GM18909 (cell line): Measurements from ENCODE around the gene CENPM.

Experiments
- ATAC-seq: cut with Tn5 transposase; IDR thresholded peaks from one replicate; pipeline ENCODE4 v1.9.1; 2021; ENCODE audit warnings: mild to moderate bottlenecking; ENCODE audit not compliant: unreplicated experiment, poor library complexity

Gene CENPM, protein sequence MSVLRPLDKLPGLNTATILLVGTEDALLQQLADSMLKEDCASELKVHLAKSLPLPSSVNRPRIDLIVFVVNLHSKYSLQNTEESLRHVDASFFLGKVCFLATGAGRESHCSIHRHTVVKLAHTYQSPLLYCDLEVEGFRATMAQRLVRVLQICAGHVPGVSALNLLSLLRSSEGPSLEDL

DNA sequence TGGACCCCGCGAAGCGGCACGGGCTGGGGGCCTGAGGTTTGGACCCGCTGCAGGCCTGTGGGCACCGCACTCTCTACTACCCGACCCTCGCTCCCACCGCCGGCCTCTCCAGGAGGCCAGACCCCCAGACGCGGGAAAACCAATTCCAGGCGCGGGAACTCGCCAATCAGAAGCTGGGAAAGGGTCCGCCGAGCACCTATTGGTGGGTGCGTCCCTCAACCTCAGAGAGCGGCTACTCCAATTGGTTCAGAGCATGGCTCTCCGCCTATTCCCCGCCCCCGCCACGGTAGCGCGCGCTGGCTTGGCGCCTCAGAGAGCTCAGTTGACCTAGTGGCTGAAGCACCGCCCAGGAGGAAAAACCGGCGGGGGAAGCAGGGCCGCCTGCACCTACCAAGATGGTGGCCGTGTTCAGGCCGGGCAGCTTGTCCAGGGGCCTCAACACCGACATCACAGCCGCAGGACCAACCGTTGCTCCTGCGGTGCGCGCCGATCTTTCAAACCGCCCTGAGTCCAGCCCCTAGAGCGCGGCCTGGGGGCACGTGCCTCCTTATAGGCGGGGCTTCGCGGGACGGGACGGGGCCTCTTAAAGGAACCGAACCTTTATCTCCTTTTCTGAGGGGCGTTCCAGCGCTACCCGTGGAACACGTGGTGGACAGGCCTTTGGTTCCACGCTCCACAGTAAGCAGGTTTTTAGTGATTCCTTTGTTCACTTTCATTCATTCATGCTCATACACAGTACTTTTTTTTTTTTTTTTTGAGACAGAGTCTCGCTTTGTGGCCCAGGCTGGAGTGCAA is at the start of gene CENPM:
Gene CENPM, minus strand, starts transcription at position 524 of the 795 bp plus-strand sequence. Its CDS starts 76 bp downstream, at position 448.
- peak; percentile 77 for ATAC-seq

DNA sequence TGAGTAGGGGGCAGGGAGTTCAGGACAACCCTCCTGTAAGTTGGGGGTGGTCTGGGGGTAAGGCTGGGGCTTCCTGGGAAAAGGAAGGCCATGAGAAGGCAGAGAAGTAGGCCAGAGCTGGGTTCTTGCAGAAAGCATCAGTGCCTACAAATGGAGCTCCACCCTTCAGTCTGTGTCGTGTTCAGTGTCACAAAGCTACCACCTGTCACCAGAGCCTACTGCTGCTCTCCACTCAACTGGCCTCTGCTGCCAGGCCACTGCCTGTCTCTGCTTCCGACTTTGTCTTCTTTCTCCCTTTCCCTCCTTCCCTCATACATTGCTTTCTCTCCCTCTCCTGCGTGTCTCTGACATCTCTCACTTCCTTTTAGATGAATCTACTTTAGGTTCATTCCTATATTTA is 48.3 kb upstream of the CENPM start:
- ATAC-seq = no peak

DNA sequence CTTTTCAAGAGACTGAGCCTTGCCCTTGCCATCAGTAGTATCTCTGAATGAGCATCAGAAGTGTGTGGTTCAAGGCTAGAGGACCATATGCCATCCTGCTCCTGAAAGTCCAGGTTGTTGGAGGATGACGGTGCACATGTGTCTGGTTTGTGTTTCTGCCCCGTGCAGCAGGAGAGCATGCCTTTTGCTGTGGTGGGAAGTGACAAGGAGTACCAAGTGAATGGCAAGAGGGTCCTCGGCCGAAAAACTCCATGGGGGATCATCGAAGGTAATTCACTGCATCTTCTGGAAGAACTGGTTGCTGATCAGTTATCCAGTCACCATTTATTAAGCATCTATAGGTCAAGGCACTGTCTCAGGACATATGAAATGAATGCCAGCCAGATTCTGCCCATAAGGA is 45.5 kb upstream of the CENPM start:
- ATAC-seq = no peak

DNA sequence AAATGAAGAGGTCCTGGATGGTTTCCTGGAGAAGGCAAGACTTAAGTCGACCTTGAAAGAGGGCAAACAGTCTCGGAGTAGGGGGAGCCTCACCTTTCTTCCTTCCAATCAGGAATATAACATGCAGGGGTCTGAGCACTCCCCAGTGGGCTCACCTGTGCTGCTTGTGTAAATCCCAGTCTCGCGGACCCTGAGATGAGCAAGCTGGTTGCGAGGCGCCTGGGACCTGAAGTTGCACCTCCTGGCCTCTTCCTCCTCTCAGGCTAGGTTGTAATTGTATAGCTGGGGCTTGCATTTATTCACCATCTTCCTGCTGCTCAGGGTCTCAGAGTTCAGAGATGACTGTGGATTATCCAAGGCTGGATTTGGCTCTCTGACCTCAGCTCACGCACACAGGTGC is 44.2 kb upstream of the CENPM start:
- no peak for ATAC-seq

DNA sequence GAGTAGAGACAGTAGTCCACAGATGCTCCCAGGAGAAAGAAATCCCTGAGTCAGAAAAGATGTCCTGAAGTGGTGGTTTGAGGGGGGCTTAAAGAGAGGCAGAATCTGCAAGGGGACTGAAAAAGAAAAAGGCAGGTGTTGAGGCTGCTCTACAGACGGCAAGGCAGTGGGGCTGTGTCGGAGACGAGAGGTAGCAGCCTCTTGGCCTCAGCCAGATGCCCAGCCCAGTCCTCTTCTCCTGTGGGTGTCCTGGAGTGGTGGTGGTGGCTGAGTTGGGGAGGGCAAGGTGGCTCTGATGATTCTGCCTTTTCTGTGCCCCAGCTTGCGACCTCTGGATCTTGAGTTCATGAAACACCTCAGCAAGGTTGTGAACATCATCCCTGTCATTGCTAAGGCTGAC is 42.3 kb upstream of the CENPM start:
- ATAC-seq = no peak

DNA sequence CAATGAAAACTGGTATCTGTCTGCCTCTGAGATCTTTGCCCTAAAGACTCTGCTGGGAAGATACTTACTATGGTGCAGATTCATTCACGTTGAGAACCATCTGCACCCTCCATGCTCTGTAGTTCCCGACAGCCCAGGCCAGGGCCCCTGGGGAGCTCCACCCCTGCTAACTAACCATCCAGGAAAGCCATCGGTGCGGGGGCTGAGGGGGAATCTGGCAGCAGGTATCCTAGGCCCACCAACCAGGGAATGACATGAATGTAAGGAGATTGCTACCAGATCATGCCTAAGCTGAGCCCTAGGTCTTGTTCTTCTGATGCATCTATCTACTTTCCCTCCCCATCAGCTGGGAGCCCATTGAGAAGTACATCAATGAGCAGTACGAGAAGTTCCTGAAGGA is 40.3 kb upstream of the CENPM start:
- ATAC-seq = no peak

DNA sequence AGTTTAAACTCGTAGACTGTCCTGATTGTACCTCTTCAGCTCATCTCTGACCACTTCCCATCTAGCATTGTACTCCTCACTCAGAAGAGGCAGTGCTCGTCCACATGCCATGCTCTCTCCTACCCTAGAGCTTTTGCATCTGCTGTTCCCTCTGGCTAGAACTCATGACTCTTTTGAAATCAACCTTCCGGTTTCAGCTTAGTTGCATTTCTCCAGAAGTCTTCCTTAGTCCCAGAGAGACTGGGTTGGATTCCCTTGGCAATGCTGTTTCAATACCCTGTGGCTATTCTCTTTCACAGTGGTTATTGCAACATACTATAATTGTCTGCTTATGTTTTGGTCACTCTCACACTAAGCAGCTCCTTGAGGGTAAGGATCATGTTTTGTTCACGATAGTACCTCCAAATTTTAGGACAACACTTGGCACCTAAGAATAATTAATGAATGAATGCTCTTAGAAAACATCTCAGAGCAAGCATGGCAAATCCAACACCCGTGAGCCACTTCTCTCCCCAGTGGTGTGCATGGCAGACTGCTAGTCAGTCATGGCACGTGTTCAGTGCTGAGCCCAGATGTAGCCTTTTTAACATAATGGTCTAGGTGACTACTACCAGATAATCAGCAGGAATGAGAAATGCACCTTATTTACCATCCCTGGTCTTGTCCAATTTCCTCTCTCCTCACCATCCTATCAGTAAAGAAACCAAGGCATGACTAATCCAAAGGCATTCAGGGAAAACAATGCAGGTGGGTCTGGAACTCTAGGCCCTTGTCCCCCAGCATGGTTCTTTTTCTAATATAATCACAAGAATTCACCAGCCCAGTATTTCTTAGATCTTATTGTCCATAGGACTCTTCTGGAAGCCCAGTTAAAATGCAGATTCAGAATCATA is 36.8 kb upstream of the CENPM start:
- ATAC-seq = no peak

DNA sequence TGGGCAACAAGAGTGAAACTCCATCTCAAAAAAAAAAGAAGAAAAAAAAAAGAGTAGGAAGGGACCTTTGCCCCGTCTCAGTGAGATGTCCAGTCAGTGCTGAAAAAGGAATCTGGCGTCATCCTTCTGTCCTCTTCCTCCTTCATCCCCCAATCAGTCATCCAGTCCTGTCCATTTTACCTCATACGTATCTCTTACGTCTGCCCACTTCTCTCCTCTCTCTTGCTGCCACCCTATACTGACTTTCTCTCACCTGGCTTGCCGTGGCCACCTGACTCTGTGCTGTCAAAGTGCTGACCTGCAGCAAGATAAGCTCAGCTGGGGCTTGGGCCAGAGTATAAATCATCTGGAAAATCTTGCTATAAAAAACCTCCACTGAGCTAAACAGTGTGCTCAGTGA is 35.9 kb upstream of the CENPM start:
- ATAC-seq = no peak

DNA sequence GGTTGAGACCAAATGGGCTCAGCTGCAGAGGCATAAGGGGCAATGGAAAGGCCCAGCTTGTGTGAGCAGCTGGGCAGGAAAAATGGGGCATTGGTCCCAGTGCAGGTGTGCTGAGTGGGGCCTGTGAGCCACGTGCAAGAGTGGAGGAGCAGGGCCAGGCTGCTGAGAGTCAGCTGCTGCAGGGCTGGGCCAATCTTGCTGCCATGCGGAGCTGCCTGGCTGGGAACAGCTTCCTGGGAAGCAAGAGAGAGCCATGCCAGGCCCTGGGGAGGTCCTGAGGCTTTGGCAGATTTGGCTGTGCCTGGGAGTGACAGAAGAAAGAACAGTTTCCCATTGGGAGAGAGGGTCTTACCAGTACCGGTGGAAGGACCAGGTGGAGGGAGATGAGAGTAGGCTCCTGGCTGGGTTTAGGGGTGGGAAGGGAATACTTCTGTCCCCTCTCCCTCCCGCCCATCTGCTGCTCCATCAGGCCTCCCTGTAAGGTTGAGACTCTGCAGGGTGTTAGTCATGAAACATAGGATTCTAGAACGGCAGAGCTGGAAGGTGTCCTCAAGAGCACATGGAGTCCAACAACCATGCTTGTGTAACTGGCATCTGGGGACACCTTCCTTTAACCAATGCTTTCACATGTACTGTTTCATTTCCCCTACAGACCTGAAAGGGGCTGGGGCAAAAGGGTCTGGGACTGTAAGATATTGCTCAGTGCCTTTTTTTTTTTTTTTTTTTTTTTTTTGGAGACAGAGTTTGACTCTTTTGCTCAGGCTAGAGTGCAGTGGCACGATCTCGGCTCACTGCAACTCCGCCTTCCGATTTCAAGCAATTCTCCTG is 32.7 kb upstream of the CENPM start:
- ATAC-seq = no peak

DNA sequence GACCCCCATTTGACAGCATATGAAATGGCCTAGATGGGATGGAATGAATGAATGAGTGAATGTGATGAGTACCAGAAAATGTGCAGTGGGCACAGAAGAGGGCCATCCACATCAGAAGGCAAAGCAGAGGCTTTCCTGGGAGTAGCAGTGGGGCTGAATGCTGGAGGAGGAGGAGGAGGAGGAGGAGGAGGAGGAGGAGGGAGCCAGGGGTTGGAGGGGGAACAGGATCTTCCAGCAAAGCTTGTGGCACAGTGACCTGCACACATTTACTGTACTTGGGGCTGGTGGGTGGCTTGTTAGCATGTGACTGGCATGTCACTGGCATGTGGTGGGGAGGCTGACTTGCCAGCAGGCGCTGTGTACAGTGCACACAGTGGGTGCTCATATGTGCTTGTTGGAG is 31.8 kb upstream of the CENPM start:
- no peak for ATAC-seq

DNA sequence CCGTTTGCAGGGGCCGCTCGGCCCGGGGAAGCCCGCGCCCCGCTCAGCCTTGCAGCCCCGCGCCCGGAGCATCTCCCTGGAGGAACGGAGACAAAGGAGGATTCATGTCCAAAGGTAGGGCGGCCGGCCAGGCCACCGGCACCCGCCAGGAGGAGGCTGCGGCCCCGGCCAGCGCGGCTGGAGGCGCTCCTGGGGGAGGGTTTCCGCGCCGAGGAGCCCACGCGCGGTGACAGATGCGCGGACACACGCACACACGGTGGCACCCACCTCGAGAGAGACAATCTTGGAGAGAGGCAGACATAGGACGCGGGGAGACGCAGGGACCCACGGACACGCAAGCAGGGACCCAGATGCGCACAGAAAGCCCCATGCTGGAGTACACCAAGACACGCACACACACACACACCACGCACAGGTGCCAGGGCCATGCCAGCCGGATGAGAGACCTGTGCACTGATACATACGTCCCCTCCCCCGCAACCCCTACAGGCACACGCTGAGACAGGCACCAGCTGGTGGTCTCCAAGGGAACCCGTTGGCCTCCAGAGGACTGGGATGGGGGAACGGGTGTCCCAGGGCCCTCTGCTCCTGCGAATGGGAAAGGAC is 30.1 kb upstream of the CENPM start:
- ATAC-seq = no peak

DNA sequence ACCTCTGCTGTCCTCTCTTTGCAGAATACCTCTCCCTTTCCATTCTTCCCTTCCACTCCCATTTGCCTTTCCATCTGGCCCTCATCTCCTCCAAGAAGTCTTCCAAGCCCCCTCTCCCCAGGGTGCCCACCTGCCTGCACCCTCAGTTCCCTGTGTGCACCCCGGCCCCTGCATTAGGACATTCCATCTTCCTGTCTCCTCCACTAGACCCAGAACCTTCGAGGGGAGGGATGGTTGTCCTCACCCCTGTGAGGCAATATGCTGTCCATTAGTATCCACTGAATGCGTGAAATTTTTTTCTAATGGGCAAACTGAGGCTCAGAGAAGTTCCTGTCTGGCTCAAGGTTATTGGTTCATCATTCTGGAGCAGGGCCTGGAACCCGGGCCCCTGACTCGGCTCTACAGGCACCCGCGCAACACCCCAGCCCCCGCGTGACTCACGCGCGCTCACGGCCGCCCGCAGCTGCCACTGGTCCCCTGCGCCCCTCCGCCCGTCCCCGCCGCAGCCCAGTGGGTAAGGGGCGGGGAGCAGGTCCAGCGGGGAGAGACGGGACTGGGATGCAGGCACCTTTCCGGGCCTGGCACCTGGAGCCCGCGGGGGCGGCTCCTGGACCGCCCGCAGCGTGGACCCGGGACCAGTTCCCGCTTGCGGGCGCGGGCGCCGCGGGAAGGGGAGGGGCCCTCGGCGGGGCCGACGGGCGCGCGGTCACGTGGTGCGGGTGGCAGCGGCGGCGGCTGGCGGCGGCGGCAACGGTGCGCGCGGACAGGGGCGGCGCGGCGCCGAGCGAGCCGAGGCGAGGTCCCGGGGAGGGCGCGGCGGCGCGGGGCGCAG is 29.3 kb upstream of the CENPM start:
- ATAC-seq = no peak

DNA sequence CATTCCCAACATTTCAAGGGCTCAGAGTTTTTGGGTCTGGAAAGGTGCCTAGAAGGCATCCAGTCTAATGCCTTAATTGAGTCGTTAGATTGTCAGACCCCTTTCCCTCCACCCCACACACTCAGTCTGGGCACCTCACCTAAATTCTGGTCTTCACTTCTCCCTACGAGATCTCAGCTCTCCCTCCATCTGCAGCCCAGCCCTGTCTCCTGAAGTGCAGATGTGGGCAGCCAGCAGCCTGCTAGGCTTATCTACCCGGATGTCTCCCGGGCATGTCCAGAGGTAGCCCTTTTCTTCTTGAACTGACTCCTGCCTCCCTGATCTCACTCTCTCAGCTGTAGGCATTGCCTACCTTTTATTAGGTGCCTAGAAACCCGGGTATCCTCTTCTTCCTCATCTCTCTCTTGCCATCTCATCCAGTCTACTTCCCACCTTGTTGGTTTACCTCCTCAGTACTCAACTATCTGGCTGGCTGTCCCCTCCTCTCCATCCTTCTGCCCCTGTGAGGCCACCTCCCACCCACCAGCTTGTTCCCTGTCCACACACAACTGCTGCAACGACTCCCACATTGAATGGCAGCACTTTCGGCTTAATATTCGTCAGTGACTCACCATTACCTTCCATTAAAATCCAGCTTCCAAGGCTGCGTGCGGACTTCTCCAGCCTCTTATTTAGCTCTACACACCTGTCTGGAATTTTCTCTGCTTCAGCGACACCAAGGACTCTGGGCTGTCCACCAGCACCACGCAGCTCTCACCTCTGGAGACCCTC is 28.5 kb upstream of the CENPM start:
- ATAC-seq = no peak

DNA sequence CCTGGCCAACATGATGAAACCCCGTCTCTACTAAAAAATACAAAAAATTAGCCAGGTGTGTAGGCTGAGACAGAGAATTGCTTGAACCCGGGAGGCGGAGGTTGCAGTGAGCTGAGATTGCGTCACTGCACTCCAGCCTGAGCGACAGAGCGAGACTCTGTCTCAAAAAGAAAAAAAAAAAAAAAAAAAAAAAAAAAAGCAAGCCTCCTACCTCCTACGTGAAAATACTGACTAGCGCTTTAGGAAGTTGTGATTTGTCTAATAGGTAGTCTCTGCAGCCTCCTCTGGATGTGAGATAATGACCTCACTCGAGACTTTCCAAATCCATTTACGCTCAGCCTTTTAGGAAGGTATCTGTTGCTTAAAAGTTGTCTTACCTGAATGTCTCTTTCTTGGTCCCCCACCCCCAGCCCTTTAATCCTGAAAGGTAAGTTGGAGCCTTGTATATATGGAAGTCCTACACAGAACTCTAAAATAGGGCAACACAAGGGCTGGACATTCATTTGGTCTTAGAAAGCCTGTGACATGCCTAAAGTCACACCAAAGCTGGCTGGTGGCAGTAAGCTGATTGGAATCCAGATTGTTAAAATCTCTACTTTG is 27.8 kb upstream of the CENPM start:
- no peak for ATAC-seq

DNA sequence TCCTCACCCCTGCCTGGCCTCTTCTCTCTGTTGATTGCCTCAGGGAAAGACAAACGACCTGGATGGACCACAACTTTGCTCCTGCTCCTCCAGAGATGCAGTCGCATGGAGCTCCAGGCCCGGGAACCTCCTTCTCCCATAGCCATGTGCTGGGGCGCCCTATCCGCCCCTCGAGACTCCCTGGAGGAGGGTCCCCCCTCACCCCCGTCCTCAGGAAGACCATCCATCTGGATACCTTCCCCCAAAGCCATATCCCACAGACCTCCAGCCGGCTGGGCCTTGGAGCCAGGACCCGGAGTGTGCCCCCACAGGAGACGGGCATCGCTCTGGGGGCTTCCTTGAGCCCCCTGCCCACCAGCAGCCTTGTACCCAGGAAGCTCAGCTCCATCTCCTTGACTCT is 24.5 kb upstream of the CENPM start:
- no peak for ATAC-seq

DNA sequence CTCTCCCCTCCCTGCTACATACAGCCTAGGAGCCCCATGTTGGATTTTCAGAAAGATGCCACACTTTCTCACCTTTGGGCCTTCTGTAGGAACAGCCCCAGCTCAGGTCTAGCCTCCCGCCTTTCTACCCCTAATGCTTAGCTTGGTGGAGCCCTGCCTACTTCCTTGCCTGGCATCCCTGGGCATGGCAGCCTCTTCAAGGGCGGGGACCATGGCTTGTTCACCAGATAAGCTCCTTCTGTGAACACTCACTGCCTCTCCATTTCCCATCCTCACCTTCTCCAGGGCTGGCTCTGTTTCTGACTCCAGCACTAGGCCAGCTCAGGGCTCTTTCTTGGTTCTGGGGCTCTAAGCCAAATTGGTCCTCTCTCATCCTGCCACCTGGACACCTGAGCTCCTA is 23.6 kb upstream of the CENPM start:
- no peak for ATAC-seq

DNA sequence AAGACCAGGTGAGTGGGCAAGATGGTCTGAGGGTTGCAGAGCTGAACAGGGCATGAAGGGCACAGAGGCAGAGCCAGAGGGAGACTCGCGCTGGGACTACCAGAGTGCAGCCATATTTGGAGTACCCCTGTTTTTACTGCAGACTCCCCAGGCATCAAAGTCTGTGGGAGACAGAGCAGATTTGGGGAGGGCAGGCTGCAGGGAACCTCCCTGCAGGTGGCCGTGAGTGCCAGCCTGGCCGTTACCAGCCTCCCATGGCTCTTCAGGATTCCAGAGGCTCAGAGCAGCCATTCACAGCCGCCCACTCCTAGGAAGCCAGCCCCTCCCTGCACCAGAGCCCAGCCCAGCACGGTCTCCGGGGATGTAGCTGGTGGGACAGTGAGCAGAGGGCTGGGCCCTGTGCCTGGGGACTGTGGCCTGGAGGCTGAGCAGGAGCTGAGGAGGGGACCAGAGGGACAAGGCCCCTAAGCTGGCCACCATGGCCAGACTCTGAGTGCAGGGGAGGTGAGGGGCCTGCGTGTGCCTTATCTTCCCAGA is 22.2 kb upstream of the CENPM start, which contains the start of gene SEPTIN3:
Gene SEPTIN3, plus strand, starts transcription at position 334 of the 537 bp plus-strand sequence. CDS start 2,050 bp downstream, outside the sequence.
- ATAC-seq = no peak
